HEK293 (cell line): ENCODE measurements around the gene ARX.

ENCODE experiments used
- CTCF ChIA-PET: fragments of 350-600 bp; formaldehyde crosslinking; extraction: SDS; loops from one replicate; lab custom pipeline; 2021; ENCODE audit warnings: antibody characterized with exemption; lab: Yijun Ruan, JAX
- POLR2A ChIA-PET: fragments of 300-600 bp; formaldehyde crosslinking; extraction: SDS; loops from one replicate; lab custom pipeline; 2020; ENCODE audit warnings: antibody characterized with exemption, inconsistent platforms; lab: Yijun Ruan, JAX
- H3K27ac ChIP-seq: fragments of 200-500 bp; sonication (Bioruptor generic); 2 replicates; pipeline ENCODE4 v1.5.1; 2014; ENCODE audit warnings: low read depth, low read length, control low read depth, inconsistent platforms; ENCODE audit errors: extremely low read depth
- H3K36me3 ChIP-seq, 2 experiments: fragments of 200-500 bp in 1 of 2; sonication (Bioruptor generic) in 1 of 2; 1 replicate in 1 of 2; 2 replicates in 1 of 2; pipeline ENCODE4 v1.5.1; 2014 to 2017; ENCODE audit warnings: inconsistent platforms in 2 of 2, low read length in 2 of 2; ENCODE audit not compliant: control insufficient read depth in 2 of 2, insufficient read depth in 1 of 2
- H3K4me1 ChIP-seq: fragments of 200-500 bp; sonication (Bioruptor generic); 2 replicates; pipeline ENCODE4 v1.5.1; 2014; ENCODE audit warnings: mild to moderate bottlenecking, low read length, inconsistent platforms; ENCODE audit not compliant: control insufficient read depth, insufficient read depth
- H3K4me3 ChIP-seq: 2 replicates; pipeline ENCODE4 v1.5.1; 2011; ENCODE audit warnings: low read depth, mild to moderate bottlenecking, control low read depth, low read length, moderate library complexity
- H3K9me3 ChIP-seq: fragments of 200-500 bp; sonication (Bioruptor generic); 2 replicates; pipeline ENCODE4 v1.5.1; 2014; ENCODE audit warnings: low read depth, low read length, inconsistent platforms; ENCODE audit not compliant: control insufficient read depth, insufficient read depth
- FEZF1 ChIP-seq: fragments of 450-650 bp; formaldehyde crosslinking; IDR thresholded peaks from 2 replicates; pipeline ENCODE4 v1.5.1; 2016; ENCODE audit warnings: missing biosample characterization, missing genetic modification characterization
- PRDM1 ChIP-seq: fragments of 450-650 bp; formaldehyde crosslinking; IDR thresholded peaks from 2 replicates; pipeline ENCODE4; 2016; ENCODE audit warnings: missing biosample characterization, missing genetic modification characterization
- PRDM2 ChIP-seq: fragments of 450-650 bp; formaldehyde crosslinking; IDR thresholded peaks from 2 replicates; pipeline ENCODE4 v1.5.1; 2016; ENCODE audit warnings: missing biosample characterization, missing genetic modification characterization, borderline replicate concordance
- SETDB1 ChIP-seq: IDR thresholded peaks from one replicate; pipeline ENCODE4 v1.6.1; 2017; ENCODE audit warnings: mild to moderate bottlenecking, low read length, moderate library complexity, mixed read lengths; ENCODE audit not compliant: insufficient read length
- ZBTB48 ChIP-seq: fragments of 450-650 bp; formaldehyde crosslinking; IDR thresholded peaks from 2 replicates; pipeline ENCODE4 v1.5.1; 2016; ENCODE audit warnings: missing biosample characterization, missing genetic modification characterization
- ZBTB7A ChIP-seq: fragments of 450-650 bp; formaldehyde crosslinking; IDR thresholded peaks from 2 replicates; pipeline ENCODE4 v1.5.1; 2016; ENCODE audit warnings: low read depth, missing biosample characterization, missing genetic modification characterization
- ZEB2 ChIP-seq: fragments of 450-650 bp; formaldehyde crosslinking; IDR thresholded peaks from 2 replicates; pipeline ENCODE4 v1.5.1; 2016; ENCODE audit warnings: missing biosample characterization, missing genetic modification characterization
- ZNF138 ChIP-seq: fragments of 450-650 bp; formaldehyde crosslinking; IDR thresholded peaks from 2 replicates; pipeline ENCODE4 v1.5.1; 2016; ENCODE audit warnings: missing biosample characterization, missing genetic modification characterization, borderline replicate concordance
- ZNF169 ChIP-seq: fragments of 450-650 bp; formaldehyde crosslinking; IDR thresholded peaks from 2 replicates; pipeline ENCODE4 v1.5.1; 2016; ENCODE audit warnings: missing biosample characterization, missing genetic modification characterization
- ZNF18 ChIP-seq: fragments of 450-650 bp; formaldehyde crosslinking; IDR thresholded peaks from 2 replicates; pipeline ENCODE4 v1.5.1; 2016; ENCODE audit warnings: missing biosample characterization, missing genetic modification characterization
- ZNF184 ChIP-seq: fragments of 450-650 bp; IDR thresholded peaks from 2 replicates; pipeline ENCODE4 v1.5.1; 2018; ENCODE audit warnings: missing biosample characterization, mild to moderate bottlenecking, missing genetic modification characterization
- ZNF19 ChIP-seq: fragments of 450-650 bp; formaldehyde crosslinking; IDR thresholded peaks from 2 replicates; pipeline ENCODE4; 2016; ENCODE audit warnings: missing biosample characterization, missing genetic modification characterization, low read depth
- ZNF23 ChIP-seq: fragments of 450-650 bp; formaldehyde crosslinking; IDR thresholded peaks from 2 replicates; pipeline ENCODE4 v1.5.1; 2016; ENCODE audit warnings: missing biosample characterization, missing genetic modification characterization, borderline replicate concordance
- ZNF302 ChIP-seq: fragments of 450-650 bp; formaldehyde crosslinking; IDR thresholded peaks from 2 replicates; pipeline ENCODE4 v1.5.1; 2016; ENCODE audit warnings: missing biosample characterization, missing genetic modification characterization, low read depth
- ZNF473 ChIP-seq: fragments of 450-650 bp; formaldehyde crosslinking; IDR thresholded peaks from 2 replicates; pipeline ENCODE4 v1.5.1; 2017; ENCODE audit warnings: missing biosample characterization, missing genetic modification characterization
- ZNF510 ChIP-seq: fragments of 450-650 bp; formaldehyde crosslinking; IDR thresholded peaks from 2 replicates; pipeline ENCODE4 v1.5.1; 2018; ENCODE audit warnings: mild to moderate bottlenecking, missing genetic modification characterization, missing biosample characterization; ENCODE audit not compliant: insufficient replicate concordance
- ZNF558 ChIP-seq: fragments of 450-650 bp; formaldehyde crosslinking; IDR thresholded peaks from 2 replicates; pipeline ENCODE4 v1.5.1; 2016; ENCODE audit warnings: missing biosample characterization, missing genetic modification characterization
- ZNF571 ChIP-seq: fragments of 450-650 bp; formaldehyde crosslinking; IDR thresholded peaks from 2 replicates; pipeline ENCODE4 v1.5.0; 2017; ENCODE audit warnings: missing biosample characterization, missing genetic modification characterization
- ZNF600 ChIP-seq: fragments of 450-650 bp; formaldehyde crosslinking; IDR thresholded peaks from 2 replicates; pipeline ENCODE4 v1.5.1; 2016; ENCODE audit warnings: missing biosample characterization, missing genetic modification characterization
- ZNF624 ChIP-seq: fragments of 450-650 bp; formaldehyde crosslinking; IDR thresholded peaks from 2 replicates; pipeline ENCODE4 v1.5.1; 2017; ENCODE audit warnings: missing biosample characterization, missing genetic modification characterization
- ZNF658 ChIP-seq: fragments of 450-650 bp; formaldehyde crosslinking; IDR thresholded peaks from 2 replicates; pipeline ENCODE4; 2016; ENCODE audit warnings: missing biosample characterization, missing genetic modification characterization
- ZNF677 ChIP-seq: fragments of 450-650 bp; IDR thresholded peaks from 2 replicates; pipeline ENCODE4 v1.5.0; 2018; ENCODE audit warnings: missing biosample characterization, mild to moderate bottlenecking, missing genetic modification characterization, moderate library complexity
- ZNF701 ChIP-seq: fragments of 450-650 bp; formaldehyde crosslinking; IDR thresholded peaks from 2 replicates; pipeline ENCODE4 v1.5.1; 2016; ENCODE audit warnings: missing biosample characterization, missing genetic modification characterization
- ZNF830 ChIP-seq: fragments of 450-650 bp; IDR thresholded peaks from 2 replicates; pipeline ENCODE4 v1.5.0; 2018; ENCODE audit warnings: missing biosample characterization, missing genetic modification characterization, low read depth, mild to moderate bottlenecking, moderate library complexity

The ARX gene

GRCh38 chrX:25029288-25029825, 13.6 kb upstream of the ARX start (continued):
- TF ChIP-seq ZNF23 (no peak), ZNF169 (tag by site-specific recombination) (no peak), ZNF701 (tag by site-specific recombination) (no peak), ZNF600 (tag by site-specific recombination) (no peak)

GRCh38 chrX:25028726-25029125, 13.0 kb upstream of the ARX start:
- CTCF ChIA-PET, result interaction anchor here (0.6 to 1.7 kb wide), 4 partner anchors 8 to 190 kb away, joined by 3 to 4 read pairs (median 3); no protein-coding TSS in a partner anchor
- POLR2A ChIA-PET, result no interaction called here
- no peak for TF ChIP-seq PRDM2
- TF ChIP-seq ZNF558 (tag by site-specific recombination), result no peak
- no peak for TF ChIP-seq ZNF571
- no peak for TF ChIP-seq ZNF830 (tag by site-specific recombination)
- no peak for TF ChIP-seq ZNF677 (tag by site-specific recombination)
- no peak for TF ChIP-seq ZNF19 (tag by site-specific recombination)
- no peak for TF ChIP-seq ZBTB7A (tag by site-specific recombination)
- no peak for TF ChIP-seq PRDM1 (tag by site-specific recombination)
- TF ChIP-seq ZNF624 (tag by site-specific recombination), result no peak
- Histone ChIP-seq H3K9me3 (no peaks in the 10 kb centered on the region), H3K36me3 (no peaks in the 10 kb centered on the region), H3K4me1 (no peaks in the 10 kb centered on the region), H3K27ac (no peak overlapping the region), H3K4me3 (no peak overlapping the region)

- H3K36me3 ChIP-seq, result no peaks in the 10 kb centered on the region
- POLR2A ChIA-PET, result no interaction called here
- H3K4me1 ChIP-seq, result no peaks in the 10 kb centered on the region
- no peak overlapping the region for H3K27ac ChIP-seq
- TF ChIP-seq ZNF302 (tag by site-specific recombination), result no peak
- no peak for TF ChIP-seq ZNF473 (tag by site-specific recombination)
- no peak for TF ChIP-seq ZNF510
- no peak for TF ChIP-seq ZNF701 (tag by site-specific recombination)
- no peak for TF ChIP-seq ZNF658 (tag by site-specific recombination)
- no peak for TF ChIP-seq ZNF23
- no peak for TF ChIP-seq ZNF18 (tag by site-specific recombination)
- no peak for TF ChIP-seq ZEB2 (tag by site-specific recombination)
- no peak for TF ChIP-seq ZNF138
- no peak for TF ChIP-seq SETDB1
- no peak for TF ChIP-seq ZNF184 (tag by site-specific recombination)
- no peak for TF ChIP-seq FEZF1 (tag by site-specific recombination)
- no peak for TF ChIP-seq ZBTB48 (tag by site-specific recombination)
- TF ChIP-seq, all 188 proteins: peak for 0
- no peaks in the 10 kb centered on the region for H3K9me3 ChIP-seq
- no peak overlapping the region for H3K4me3 ChIP-seq
- CTCF ChIA-PET, result interaction anchor here (0.5 to 1.4 kb wide), 4 partner anchors 8 to 180 kb away, joined by 3 to 4 read pairs (median 3); no protein-coding TSS in a partner anchor
Measured at GRCh38 chrX:25026576-25026975, 10.8 kb upstream of the ARX start.
